ENCODE data around the gene CDK5.

DNA sequence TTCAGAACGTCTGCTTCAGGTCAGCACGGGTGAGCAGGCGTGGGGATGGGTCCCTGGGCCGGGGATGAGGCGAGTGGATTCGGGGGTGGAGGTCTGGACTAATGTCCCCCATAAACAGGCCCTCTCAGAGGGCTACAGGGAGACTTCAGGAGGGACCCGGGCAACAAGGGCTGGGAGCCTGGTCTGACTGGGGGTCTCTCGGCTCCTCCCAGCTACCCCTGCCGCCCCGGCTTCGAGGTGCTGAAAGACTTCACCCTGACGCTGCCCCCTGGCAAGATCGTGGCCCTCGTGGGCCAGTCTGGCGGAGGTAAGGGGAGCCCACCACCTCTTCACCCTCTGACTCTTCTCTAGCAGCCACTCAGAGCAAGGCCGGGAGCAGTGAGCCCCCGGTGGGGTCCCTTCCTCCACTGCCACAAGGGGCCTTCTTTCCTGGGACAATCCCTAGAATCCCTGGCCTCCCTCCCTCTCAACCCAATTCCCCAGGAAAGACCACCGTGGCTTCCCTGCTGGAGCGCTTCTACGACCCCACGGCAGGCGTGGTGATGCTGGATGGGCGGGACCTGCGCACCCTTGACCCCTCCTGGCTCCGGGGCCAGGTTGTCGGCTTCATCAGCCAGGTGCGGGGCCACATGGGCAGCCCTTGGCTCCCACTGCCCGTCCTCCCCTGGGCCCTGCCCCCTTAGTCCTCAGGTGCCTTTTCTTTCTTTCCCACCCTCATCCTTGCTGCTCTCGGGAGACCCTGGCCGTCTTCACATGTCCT, 16.9 kb downstream of the CDK5 start:
- TF ChIP-seq, protein P1, sequence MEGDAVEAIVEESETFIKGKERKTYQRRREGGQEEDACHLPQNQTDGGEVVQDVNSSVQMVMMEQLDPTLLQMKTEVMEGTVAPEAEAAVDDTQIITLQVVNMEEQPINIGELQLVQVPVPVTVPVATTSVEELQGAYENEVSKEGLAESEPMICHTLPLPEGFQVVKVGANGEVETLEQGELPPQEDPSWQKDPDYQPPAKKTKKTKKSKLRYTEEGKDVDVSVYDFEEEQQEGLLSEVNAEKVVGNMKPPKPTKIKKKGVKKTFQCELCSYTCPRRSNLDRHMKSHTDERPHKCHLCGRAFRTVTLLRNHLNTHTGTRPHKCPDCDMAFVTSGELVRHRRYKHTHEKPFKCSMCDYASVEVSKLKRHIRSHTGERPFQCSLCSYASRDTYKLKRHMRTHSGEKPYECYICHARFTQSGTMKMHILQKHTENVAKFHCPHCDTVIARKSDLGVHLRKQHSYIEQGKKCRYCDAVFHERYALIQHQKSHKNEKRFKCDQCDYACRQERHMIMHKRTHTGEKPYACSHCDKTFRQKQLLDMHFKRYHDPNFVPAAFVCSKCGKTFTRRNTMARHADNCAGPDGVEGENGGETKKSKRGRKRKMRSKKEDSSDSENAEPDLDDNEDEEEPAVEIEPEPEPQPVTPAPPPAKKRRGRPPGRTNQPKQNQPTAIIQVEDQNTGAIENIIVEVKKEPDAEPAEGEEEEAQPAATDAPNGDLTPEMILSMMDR (IDR thresholded peaks at IDR 0.05) = no peak
- TF ChIP-seq, protein P2, sequence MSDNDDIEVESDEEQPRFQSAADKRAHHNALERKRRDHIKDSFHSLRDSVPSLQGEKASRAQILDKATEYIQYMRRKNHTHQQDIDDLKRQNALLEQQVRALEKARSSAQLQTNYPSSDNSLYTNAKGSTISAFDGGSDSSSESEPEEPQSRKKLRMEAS (IDR thresholded peaks at IDR 0.05) = no peak
- TF ChIP-seq KDM1A (IDR thresholded peaks at IDR 0.05; ENCODE audit: low read depth) = no peak
- no peak for TF ChIP-seq POLR2A (IDR thresholded peaks at IDR 0.05; ENCODE audit: low read length)
- TF ChIP-seq SMC3 (IDR thresholded peaks at IDR 0.05) = no peak
- TF ChIP-seq, protein P3, sequence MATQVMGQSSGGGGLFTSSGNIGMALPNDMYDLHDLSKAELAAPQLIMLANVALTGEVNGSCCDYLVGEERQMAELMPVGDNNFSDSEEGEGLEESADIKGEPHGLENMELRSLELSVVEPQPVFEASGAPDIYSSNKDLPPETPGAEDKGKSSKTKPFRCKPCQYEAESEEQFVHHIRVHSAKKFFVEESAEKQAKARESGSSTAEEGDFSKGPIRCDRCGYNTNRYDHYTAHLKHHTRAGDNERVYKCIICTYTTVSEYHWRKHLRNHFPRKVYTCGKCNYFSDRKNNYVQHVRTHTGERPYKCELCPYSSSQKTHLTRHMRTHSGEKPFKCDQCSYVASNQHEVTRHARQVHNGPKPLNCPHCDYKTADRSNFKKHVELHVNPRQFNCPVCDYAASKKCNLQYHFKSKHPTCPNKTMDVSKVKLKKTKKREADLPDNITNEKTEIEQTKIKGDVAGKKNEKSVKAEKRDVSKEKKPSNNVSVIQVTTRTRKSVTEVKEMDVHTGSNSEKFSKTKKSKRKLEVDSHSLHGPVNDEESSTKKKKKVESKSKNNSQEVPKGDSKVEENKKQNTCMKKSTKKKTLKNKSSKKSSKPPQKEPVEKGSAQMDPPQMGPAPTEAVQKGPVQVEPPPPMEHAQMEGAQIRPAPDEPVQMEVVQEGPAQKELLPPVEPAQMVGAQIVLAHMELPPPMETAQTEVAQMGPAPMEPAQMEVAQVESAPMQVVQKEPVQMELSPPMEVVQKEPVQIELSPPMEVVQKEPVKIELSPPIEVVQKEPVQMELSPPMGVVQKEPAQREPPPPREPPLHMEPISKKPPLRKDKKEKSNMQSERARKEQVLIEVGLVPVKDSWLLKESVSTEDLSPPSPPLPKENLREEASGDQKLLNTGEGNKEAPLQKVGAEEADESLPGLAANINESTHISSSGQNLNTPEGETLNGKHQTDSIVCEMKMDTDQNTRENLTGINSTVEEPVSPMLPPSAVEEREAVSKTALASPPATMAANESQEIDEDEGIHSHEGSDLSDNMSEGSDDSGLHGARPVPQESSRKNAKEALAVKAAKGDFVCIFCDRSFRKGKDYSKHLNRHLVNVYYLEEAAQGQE (IDR thresholded peaks at IDR 0.05) = no peak
- no peak for TF ChIP-seq EP300 (IDR thresholded peaks at IDR 0.05)
- no peak for TF ChIP-seq ZFP36 (IDR thresholded peaks at IDR 0.05; ENCODE audit: borderline replicate concordance, partially characterized antibody)
- TF ChIP-seq RAD21 (conservative IDR thresholded peaks at IDR 0.05 in 1 of 2, IDR thresholded peaks at IDR 0.05 in 1 of 2) = no peak
- no peak for TF ChIP-seq TP53 (CRISPR knock-in tag; IDR thresholded peaks at IDR 0.05)
- TF ChIP-seq, protein P4, sequence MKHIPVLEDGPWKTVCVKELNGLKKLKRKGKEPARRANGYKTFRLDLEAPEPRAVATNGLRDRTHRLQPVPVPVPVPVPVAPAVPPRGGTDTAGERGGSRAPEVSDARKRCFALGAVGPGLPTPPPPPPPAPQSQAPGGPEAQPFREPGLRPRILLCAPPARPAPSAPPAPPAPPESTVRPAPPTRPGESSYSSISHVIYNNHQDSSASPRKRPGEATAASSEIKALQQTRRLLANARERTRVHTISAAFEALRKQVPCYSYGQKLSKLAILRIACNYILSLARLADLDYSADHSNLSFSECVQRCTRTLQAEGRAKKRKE (CRISPR knock-in tag; IDR thresholded peaks at IDR 0.05; ENCODE audit: low read depth) = no peak
- TF ChIP-seq MYC (IDR thresholded peaks at IDR 0.05; ENCODE audit: borderline replicate concordance, low read length) = no peak
- no peak for TF ChIP-seq CBX8 (IDR thresholded peaks at IDR 0.05)
- no peak for TF ChIP-seq EHMT2 (IDR thresholded peaks at IDR 0.05; ENCODE audit: low read depth)

Data from A549 (cell line).